Colonic mucosa (tissue), 4 donors: ENCODE data around the gene TMPRSS5. TPM values are rescaled to one million over a fixed set of nuclear protein-coding genes. Genes with fewer than 3 reads are reported as not detected.
A peak's percentile ranks its signal among the peaks of the same experiment; 100 is the strongest.

Experiments used
- DNase-seq: peaks from one replicate; pipeline ENCODE4 v3.0.0-alpha.2; 2020
- H3K27ac ChIP-seq: fragments of 200-600 bp; one replicate; pipeline ENCODE4 v1.8.0; 2021
- H3K27me3 ChIP-seq: fragments of 200-600 bp; one replicate; pipeline ENCODE4 v1.8.0; 2021
- H3K36me3 ChIP-seq: fragments of 200-600 bp; one replicate; pipeline ENCODE4 v1.8.0; 2021
- H3K4me1 ChIP-seq: fragments of 200-600 bp; one replicate; pipeline ENCODE4 v1.8.0; 2021; ENCODE audit warnings: mild to moderate bottlenecking
- H3K4me3 ChIP-seq: fragments of 200-600 bp; one replicate; pipeline ENCODE4 v1.8.0; 2021
- H3K9ac ChIP-seq, 2 donors: one replicate each; pipeline ENCODE4 v1.7.0; 2013; ENCODE audit warnings: control low read depth in 2 of 2, low read depth in 2 of 2, low read length in 2 of 2
- H3K9me3 ChIP-seq: fragments of 200-600 bp; one replicate; pipeline ENCODE4 v1.8.0; 2021
- CTCF ChIP-seq: fragments of 200-600 bp; IDR thresholded peaks from one replicate; pipeline ENCODE4 v1.8.0; 2022; ENCODE audit warnings: antibody characterized with exemption, mild to moderate bottlenecking
- intact Hi-C: fragments of 100-400 bp; cut with DNase I; formaldehyde crosslinking; loops from one replicate; pipeline ENCODE4 v1.14.1; 2022
- total RNA-seq, 2 donors: library from RNA; stranded (reverse); fragmentation: NEBNext Ultra II Directional in 1 of 2; extraction: Animal tissue kit (Norgen Biotek cat#: 25700) in 1 of 2; gene quantifications; one replicate each; pipeline ENCODE4 v1.2.1, GENCODE V29; 2021
- donor health status: healthy.
- donor health status: DM: no; HTN: no; CAD: no.
- donor health status: DM: no; HTN: no; CAD: no.

Gene TMPRSS5
- total RNA-seq, result under 1 TPM; 0.11 to 0.59 TPM

- no peak for TF ChIP-seq CTCF
- Histone ChIP-seq H3K9ac (no peak within 1 kb of the TSS), H3K27ac (no peak within 1 kb of the TSS), H3K27me3 (no peaks in the 10 kb centered on the region), H3K36me3 (no peaks in the 10 kb centered on the region), H3K4me1 (no peaks in the 10 kb centered on the region), H3K9me3 (no peaks in the 10 kb centered on the region), H3K4me3 (no peak within 1 kb of the TSS)
- intact Hi-C loops, result no loop called here
- no peak for DNase-seq
Measured at GRCh38 chr11:113705871-113706655, at the start of gene TMPRSS5. TMPRSS5 (minus strand) TSS chr11:113706308; CDS start chr11:113706224, 84 bp downstream.

GRCh38 chr11:113752932-113753331 is 46.8 kb upstream of the TMPRSS5 start:
- Histone ChIP-seq H3K9me3 (no peaks in the 10 kb centered on the region), H3K27me3 (no peaks in the 10 kb centered on the region), H3K9ac (no peak overlapping the region), H3K27ac (no peak overlapping the region), H3K4me3 (no peak overlapping the region), H3K36me3 (peaks cover 10% of the 10 kb centered on the region), H3K4me1 (no peaks in the 10 kb centered on the region)
- intact Hi-C loops, result no loop called here
- no peak for TF ChIP-seq CTCF
- DNase-seq, result no peak

- no peaks in the 10 kb centered on the region for H3K27me3 ChIP-seq
- no peak for DNase-seq
- H3K4me3 ChIP-seq, result no peak overlapping the region
- intact Hi-C loops, result loop anchor here (10.0 kb wide), 1 partner anchor 202 kb away; no protein-coding TSS in a partner anchor
- H3K27ac ChIP-seq, result no peak overlapping the region
- no peak for TF ChIP-seq CTCF
- H3K4me1 ChIP-seq, result no peaks in the 10 kb centered on the region
- no peaks in the 10 kb centered on the region for H3K9me3 ChIP-seq
- peaks cover 5% of the 10 kb centered on the region for H3K36me3 ChIP-seq
- H3K9ac ChIP-seq, result no peak overlapping the region
Measured at GRCh38 chr11:113736323-113736722, 30.2 kb upstream of the TMPRSS5 start.

DNA sequence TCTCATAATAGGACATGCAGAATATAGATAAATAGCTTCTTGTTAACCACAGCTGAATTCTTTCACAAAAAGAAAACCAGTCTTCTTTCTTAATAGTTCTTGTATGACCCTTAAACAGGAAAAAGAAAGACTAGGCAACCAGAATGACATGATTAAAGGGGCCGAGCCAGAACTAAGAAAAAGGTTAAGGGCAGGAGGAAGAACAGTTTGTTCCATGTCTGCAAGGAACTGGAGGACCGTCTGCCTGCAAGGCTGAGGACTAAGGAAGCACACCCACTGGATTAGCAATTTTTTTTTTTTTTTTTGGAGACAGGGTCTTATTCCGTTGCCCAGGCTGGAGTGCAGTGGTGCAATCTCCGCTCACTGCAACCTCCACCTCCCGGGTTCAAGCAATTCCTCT is 26.0 kb upstream of the TMPRSS5 start:
- H3K27ac ChIP-seq, result no peak overlapping the region
- no peaks in the 10 kb centered on the region for H3K9me3 ChIP-seq
- peaks cover 5% of the 10 kb centered on the region for H3K36me3 ChIP-seq
- intact Hi-C loops, result loop anchor here (5.0 to 10.0 kb wide), 2 partner anchors 197 to 425 kb away; no protein-coding TSS in a partner anchor
- no peak for TF ChIP-seq CTCF
- no peak overlapping the region for H3K4me3 ChIP-seq
- H3K9ac ChIP-seq, result no peak overlapping the region
- H3K4me1 ChIP-seq, result no peaks in the 10 kb centered on the region
- no peaks in the 10 kb centered on the region for H3K27me3 ChIP-seq
- no peak for DNase-seq

- Histone ChIP-seq H3K4me3 (no peak overlapping the region), H3K9ac (no peak overlapping the region), H3K36me3 (peaks cover 2% of the 10 kb centered on the region), H3K27me3 (no peaks in the 10 kb centered on the region), H3K9me3 (no peaks in the 10 kb centered on the region), H3K27ac (no peak overlapping the region), H3K4me1 (no peaks in the 10 kb centered on the region)
- peak; percentile 51 for TF ChIP-seq CTCF
- peak; percentile 35 for DNase-seq
- intact Hi-C loops, result loop anchor here (5.0 to 10.0 kb wide), 2 partner anchors 196 to 424 kb away; no protein-coding TSS in a partner anchor
Measured at GRCh38 chr11:113730887-113731726, 25.0 kb upstream of the TMPRSS5 start.
